Left lung (tissue), 10 donors: Measurements from ENCODE around the gene F2R. TPM values are rescaled to one million over a fixed set of nuclear protein-coding genes. Genes with fewer than 3 reads are reported as not detected.

Source experiments
- ATAC-seq: fragments of 200-7000 bp; cut with Tn5 transposase; one replicate; pipeline ENCODE4 v1.9.1; 2020; ENCODE audit warnings: moderate library complexity
- DNase-seq, 4 donors: peaks; one replicate each; pipeline ENCODE4 v3.0.0-alpha.2; 2013 to 2020
- H3K27ac ChIP-seq, 2 donors: fragments of 200-600 bp; sonication (generic) in 1 of 2; one replicate each; pipeline versions ENCODE4 v1.5.0 to v1.8.0; 2020 to 2021
- H3K27me3 ChIP-seq, 2 donors: fragments of 200-600 bp; sonication (generic) in 1 of 2; one replicate each; pipeline versions ENCODE4 v1.5.0 to v1.8.0; 2020 to 2021
- H3K36me3 ChIP-seq, 2 donors: fragments of 200-600 bp; sonication (generic) in 1 of 2; one replicate each; pipeline versions ENCODE4 v1.5.0 to v1.8.0; 2020 to 2021
- H3K4me1 ChIP-seq, 2 donors: fragments of 200-600 bp; one replicate each; pipeline ENCODE4 v1.8.0; 2021
- H3K4me3 ChIP-seq, 2 donors: fragments of 200-600 bp; sonication (generic) in 1 of 2; one replicate each; pipeline versions ENCODE4 v1.5.0 to v1.8.0; 2020 to 2021; ENCODE audit warnings: mild to moderate bottlenecking in 1 of 2
- H3K9me3 ChIP-seq, 2 donors: fragments of 200-600 bp; sonication (generic) in 1 of 2; one replicate each; pipeline versions ENCODE4 v1.5.0 to v1.8.0; 2020 to 2021
- intact Hi-C, 2 donors: fragments of 100-400 bp; cut with DNase I; formaldehyde crosslinking; loops; one replicate each; pipeline versions ENCODE4 v1.11.2 to v1.14.2; 2022
- polyA plus RNA-seq, 6 donors: library from polyadenylated mRNA; unstranded; fragments of 120-200 nt; gene quantifications; one replicate each; pipeline ENCODE4 v1.2.1, GENCODE V29; 2013; ENCODE audit not compliant: insufficient read length in 6 of 6
- total RNA-seq, 2 donors: library from RNA; stranded (reverse); fragmentation: NEBNext Ultra II Directional; extraction: Animal tissue kit (Norgen Biotek cat#: 25700); gene quantifications; one replicate each; pipeline ENCODE4 v1.2.1, GENCODE V29; 2021
- TF ChIP-seq, protein P1 (sequence below), 2 donors: fragments of 200-600 bp; sonication (generic) in 1 of 2; IDR thresholded peaks; one replicate each; pipeline versions ENCODE4 v1.5.0 to v1.8.0; 2021; ENCODE audit warnings: antibody characterized with exemption in 2 of 2
- donor health status: DM: no; HTN: yes; CAD: no.
- donor health status: DM: no; HTN: no; CAD: no.

The F2R gene
- total and polyA plus RNA-seq, 8 donors: 21.2 to 54.4 (median 42.6) TPM

DNA sequence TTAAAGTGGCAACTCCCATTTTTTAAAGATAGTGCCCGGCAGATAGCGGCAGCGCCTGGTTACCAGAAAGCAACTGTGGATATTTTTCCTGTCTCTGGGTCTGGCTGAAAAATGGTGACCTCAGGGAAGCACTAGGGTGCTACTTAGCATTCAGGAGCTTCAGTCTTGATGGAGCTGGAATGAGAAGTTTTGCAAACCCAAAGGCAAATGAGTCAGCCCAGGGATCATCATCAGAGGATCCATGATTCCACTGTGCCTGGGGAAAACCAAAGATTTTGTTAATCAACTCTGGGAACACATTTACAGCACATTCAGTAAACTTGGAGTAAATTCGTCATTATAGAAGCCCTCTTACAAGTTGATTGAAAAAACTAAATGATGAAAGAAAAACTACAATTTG, 26.7 kb downstream of the F2R start:
- DNase-seq (no peak), ATAC-seq (no peak)
- peaks cover 0 to 11% of the 10 kb centered on the region in 2 donors for H3K4me1 ChIP-seq
- no peak overlapping the region for H3K27ac ChIP-seq
- H3K9me3 ChIP-seq: no peaks in the 10 kb centered on the region
- no peaks in the 10 kb centered on the region for H3K36me3 ChIP-seq
- TF ChIP-seq, protein P1, sequence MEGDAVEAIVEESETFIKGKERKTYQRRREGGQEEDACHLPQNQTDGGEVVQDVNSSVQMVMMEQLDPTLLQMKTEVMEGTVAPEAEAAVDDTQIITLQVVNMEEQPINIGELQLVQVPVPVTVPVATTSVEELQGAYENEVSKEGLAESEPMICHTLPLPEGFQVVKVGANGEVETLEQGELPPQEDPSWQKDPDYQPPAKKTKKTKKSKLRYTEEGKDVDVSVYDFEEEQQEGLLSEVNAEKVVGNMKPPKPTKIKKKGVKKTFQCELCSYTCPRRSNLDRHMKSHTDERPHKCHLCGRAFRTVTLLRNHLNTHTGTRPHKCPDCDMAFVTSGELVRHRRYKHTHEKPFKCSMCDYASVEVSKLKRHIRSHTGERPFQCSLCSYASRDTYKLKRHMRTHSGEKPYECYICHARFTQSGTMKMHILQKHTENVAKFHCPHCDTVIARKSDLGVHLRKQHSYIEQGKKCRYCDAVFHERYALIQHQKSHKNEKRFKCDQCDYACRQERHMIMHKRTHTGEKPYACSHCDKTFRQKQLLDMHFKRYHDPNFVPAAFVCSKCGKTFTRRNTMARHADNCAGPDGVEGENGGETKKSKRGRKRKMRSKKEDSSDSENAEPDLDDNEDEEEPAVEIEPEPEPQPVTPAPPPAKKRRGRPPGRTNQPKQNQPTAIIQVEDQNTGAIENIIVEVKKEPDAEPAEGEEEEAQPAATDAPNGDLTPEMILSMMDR (IDR thresholded peaks at IDR 0.05): no peak
- intact Hi-C loops: no loop called here
- no peak overlapping the region for H3K4me3 ChIP-seq
- H3K27me3 ChIP-seq: no peaks in the 10 kb centered on the region

DNA sequence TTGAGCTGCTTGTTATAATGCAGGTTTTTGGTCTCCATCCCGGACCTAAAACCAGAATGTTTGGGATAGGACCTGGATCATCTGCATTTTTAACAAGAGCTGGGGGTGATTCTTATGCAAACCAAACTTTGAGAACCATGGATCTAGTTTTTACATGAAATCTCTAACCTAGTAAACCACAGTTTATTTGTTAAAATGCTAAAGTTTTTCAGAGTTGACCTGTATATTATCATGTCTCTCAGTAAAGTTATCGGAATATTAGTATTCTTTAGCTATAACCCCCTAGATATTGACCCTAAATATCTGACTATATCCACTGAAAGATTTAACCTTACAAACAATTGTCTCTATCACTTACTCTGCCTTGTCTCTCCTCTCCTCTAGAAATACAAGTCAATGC, 28.7 kb downstream of the F2R start:
- no peak for DNase-seq

DNA sequence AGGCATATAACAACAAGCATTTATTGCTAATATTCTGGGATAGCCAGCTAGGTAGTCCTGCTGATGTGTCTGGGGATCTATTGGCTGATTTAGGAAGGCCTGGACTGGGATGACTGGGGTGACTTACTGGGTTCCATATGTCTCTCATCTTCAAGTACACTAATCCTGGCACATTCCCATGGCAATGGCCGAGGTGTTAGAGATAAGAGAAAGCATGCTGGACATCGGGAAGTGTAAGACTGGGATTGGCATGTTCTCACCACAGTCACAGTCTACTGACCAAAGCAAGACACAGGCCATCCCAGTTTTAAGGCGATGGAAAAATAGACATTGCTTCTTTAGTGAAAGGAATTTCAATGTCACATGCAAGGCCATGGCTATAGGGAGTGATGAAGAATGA, 29.7 kb downstream of the F2R start:
- Histone ChIP-seq H3K9me3 (no peaks in the 10 kb centered on the region), H3K27me3 (no peaks in the 10 kb centered on the region), H3K4me3 (no peak overlapping the region), H3K4me1 (no peaks in the 10 kb centered on the region), H3K27ac (no peak overlapping the region), H3K36me3 (no peaks in the 10 kb centered on the region)
- intact Hi-C loops: no loop called here
- DNase-seq (peak in 1 of 4 donors; percentile 10), ATAC-seq (no peak)
- TF ChIP-seq, protein P1 (IDR thresholded peaks at IDR 0.05): no peak

More for the DNA sequence above, 28.7 kb downstream of the F2R start:
- Histone ChIP-seq H3K4me1 (no peaks in the 10 kb centered on the region), H3K4me3 (no peak overlapping the region), H3K27ac (no peak overlapping the region), H3K36me3 (no peaks in the 10 kb centered on the region), H3K9me3 (no peaks in the 10 kb centered on the region), H3K27me3 (no peaks in the 10 kb centered on the region)
- intact Hi-C loops: no loop called here
- TF ChIP-seq, protein P1 (IDR thresholded peaks at IDR 0.05): no peak
- no peak for ATAC-seq

DNA sequence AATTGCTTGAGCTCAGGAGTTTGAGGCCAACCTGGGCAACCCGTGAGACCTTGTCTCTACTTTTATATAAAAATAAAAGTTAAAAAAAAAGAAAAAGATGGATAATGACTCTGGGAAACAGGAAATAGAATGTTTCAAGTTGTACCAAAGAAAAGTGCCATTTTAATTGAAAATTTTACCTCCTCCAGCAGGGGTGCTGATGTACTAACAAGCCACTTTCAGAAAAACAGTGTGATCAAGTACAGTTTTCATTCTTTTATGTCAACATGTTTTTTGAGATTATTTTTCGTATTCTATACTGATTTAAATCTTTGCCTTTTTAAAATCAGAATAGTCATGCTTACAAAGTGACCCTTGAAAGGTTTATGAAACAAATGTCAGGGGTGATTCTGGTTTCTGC, 30.8 kb downstream of the F2R start:
- DNase-seq (no peak), ATAC-seq (no peak)
- no peaks in the 10 kb centered on the region for H3K4me1 ChIP-seq
- H3K36me3 ChIP-seq: no peaks in the 10 kb centered on the region
- TF ChIP-seq, protein P1 (IDR thresholded peaks at IDR 0.05): no peak
- no peak overlapping the region for H3K4me3 ChIP-seq
- intact Hi-C loops: no loop called here
- H3K27ac ChIP-seq: no peak overlapping the region
- no peaks in the 10 kb centered on the region for H3K27me3 ChIP-seq
- no peaks in the 10 kb centered on the region for H3K9me3 ChIP-seq

DNA sequence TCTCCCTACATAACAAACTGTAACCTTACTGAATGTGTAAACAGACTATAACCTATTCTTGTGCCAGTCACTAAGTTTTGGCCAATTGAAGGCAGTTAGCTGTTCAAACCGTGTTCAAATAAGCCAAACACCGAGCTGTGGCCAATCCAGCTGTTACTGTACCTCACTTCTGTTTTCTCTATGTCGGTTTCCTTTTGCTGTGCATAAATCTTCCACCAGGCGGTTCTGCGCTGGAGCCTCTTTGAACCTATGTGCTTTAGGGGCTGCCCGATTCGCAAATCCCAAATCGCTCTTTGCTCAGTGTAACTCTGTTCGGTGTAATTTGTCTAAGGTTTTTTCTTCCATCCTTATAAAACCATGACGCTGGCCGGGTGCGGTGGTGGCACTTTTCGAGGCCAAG, 31.8 kb downstream of the F2R start:
- DNase-seq (no peak), ATAC-seq (no peak)
- no peak overlapping the region for H3K4me3 ChIP-seq
- no peaks in the 10 kb centered on the region for H3K36me3 ChIP-seq
- TF ChIP-seq, protein P1 (IDR thresholded peaks at IDR 0.05): no peak
- H3K4me1 ChIP-seq: no peaks in the 10 kb centered on the region
- H3K27ac ChIP-seq: no peak overlapping the region
- H3K9me3 ChIP-seq: no peaks in the 10 kb centered on the region
- no peaks in the 10 kb centered on the region for H3K27me3 ChIP-seq
- intact Hi-C loops: no loop called here
